Loucy (cell line): ENCODE data around the gene TMPRSS11D.

Experiments
- H2AFZ ChIP-seq: fragments of 200-600 bp; sonication (generic); 2 replicates; pipeline ENCODE4 v1.6.0; 2016; ENCODE audit warnings: antibody characterized with exemption, mild to moderate bottlenecking, low read length, moderate library complexity
- H3F3A ChIP-seq: fragments of 200-600 bp; 2 replicates; pipeline ENCODE4 v1.6.0; 2016; ENCODE audit warnings: antibody characterized with exemption, low read depth, mild to moderate bottlenecking
- H3K27me3 ChIP-seq: fragments of 200-600 bp; sonication (generic); 2 replicates; pipeline ENCODE4 v1.6.1; 2014; ENCODE audit warnings: low read length, mild to moderate bottlenecking; ENCODE audit not compliant: insufficient read depth, poor library complexity, severe bottlenecking
- H3K36me3 ChIP-seq: fragments of 200-600 bp; sonication (generic); 2 replicates; pipeline ENCODE4 v1.6.1; 2016; ENCODE audit warnings: low read length; ENCODE audit not compliant: insufficient read depth
- H3K4me1 ChIP-seq: fragments of 200-600 bp; sonication (generic); 2 replicates; pipeline ENCODE4 v1.5.1; 2014; ENCODE audit warnings: low read length, mild to moderate bottlenecking; ENCODE audit not compliant: insufficient read depth, poor library complexity, severe bottlenecking
- H3K4me2 ChIP-seq: fragments of 200-600 bp; sonication (generic); 2 replicates; pipeline ENCODE4 v1.6.0; 2014; ENCODE audit warnings: antibody characterized with exemption, low read length, low read depth, mild to moderate bottlenecking; ENCODE audit not compliant: poor library complexity, severe bottlenecking
- H3K4me3 ChIP-seq: fragments of 200-600 bp; sonication (generic); 2 replicates; pipeline ENCODE4 v1.5.1; 2014; ENCODE audit warnings: low read length, mild to moderate bottlenecking, mixed read lengths; ENCODE audit not compliant: poor library complexity, severe bottlenecking
- H3K79me2 ChIP-seq: fragments of 200-600 bp; sonication (generic); 2 replicates; pipeline ENCODE4 v1.6.1; 2014; ENCODE audit warnings: low read length; ENCODE audit not compliant: insufficient read depth
- H3K9ac ChIP-seq: fragments of 200-600 bp; sonication (generic); 2 replicates; pipeline ENCODE4 v1.6.0; 2014; ENCODE audit warnings: mild to moderate bottlenecking, low read depth, low read length, moderate library complexity; ENCODE audit not compliant: poor library complexity, severe bottlenecking
- H3K9me2 ChIP-seq: fragments of 200-600 bp; sonication (generic); replicated peaks from 2 replicates; pipeline ENCODE4 v1.6.1; 2016; ENCODE audit warnings: low read depth, low read length, mixed read lengths
- H3K9me3 ChIP-seq: fragments of 200-600 bp; sonication (generic); 2 replicates; pipeline ENCODE4 v1.6.1; 2014; ENCODE audit warnings: mild to moderate bottlenecking, antibody characterized with exemption, low read length, low read depth; ENCODE audit not compliant: insufficient read depth
- H4K20me1 ChIP-seq: fragments of 200-600 bp; sonication (generic); 2 replicates; pipeline ENCODE4 v1.6.0; 2014; ENCODE audit warnings: antibody characterized with exemption, low read length, mild to moderate bottlenecking; ENCODE audit not compliant: insufficient read depth, poor library complexity, severe bottlenecking
- EZH2phosphoT487 ChIP-seq: fragments of 200-600 bp; IDR thresholded peaks from 2 replicates; pipeline ENCODE4 v1.6.1; 2018; ENCODE audit warnings: antibody characterized with exemption, mild to moderate bottlenecking, moderate library complexity, borderline replicate concordance
- TF ChIP-seq, protein P1 (sequence below): fragments of 200-600 bp; sonication (generic); conservative IDR thresholded peaks from 2 replicates; pipeline ENCODE4 v1.5.1; 2014; ENCODE audit warnings: mild to moderate bottlenecking, antibody characterized with exemption, low read length

Gene TMPRSS11D

GRCh38 chr4:67926485-67926884 lies 42.7 kb upstream of the TMPRSS11D start:
- Histone ChIP-seq H2AFZ (no peak overlapping the region), H3K79me2 (no peaks in the 10 kb centered on the region), H3K9me3 (0 out of 2 replicates have a peak, but pooled peaks cover 4% of the 10 kb centered on the region), H3K9ac (no peak overlapping the region), H3K36me3 (no peaks in the 10 kb centered on the region), H3F3A (no peaks in the 10 kb centered on the region), H3K9me2 (no peaks in the 10 kb centered on the region), H3K4me1 (peaks cover 8% of the 10 kb centered on the region), H4K20me1 (no peaks in the 10 kb centered on the region), H3K4me3 (no peak overlapping the region), H3K4me2 (no peak overlapping the region), H3K27me3 (no peaks in the 10 kb centered on the region)
- no peak for TF ChIP-seq EZH2phosphoT487
- TF ChIP-seq, protein P1, sequence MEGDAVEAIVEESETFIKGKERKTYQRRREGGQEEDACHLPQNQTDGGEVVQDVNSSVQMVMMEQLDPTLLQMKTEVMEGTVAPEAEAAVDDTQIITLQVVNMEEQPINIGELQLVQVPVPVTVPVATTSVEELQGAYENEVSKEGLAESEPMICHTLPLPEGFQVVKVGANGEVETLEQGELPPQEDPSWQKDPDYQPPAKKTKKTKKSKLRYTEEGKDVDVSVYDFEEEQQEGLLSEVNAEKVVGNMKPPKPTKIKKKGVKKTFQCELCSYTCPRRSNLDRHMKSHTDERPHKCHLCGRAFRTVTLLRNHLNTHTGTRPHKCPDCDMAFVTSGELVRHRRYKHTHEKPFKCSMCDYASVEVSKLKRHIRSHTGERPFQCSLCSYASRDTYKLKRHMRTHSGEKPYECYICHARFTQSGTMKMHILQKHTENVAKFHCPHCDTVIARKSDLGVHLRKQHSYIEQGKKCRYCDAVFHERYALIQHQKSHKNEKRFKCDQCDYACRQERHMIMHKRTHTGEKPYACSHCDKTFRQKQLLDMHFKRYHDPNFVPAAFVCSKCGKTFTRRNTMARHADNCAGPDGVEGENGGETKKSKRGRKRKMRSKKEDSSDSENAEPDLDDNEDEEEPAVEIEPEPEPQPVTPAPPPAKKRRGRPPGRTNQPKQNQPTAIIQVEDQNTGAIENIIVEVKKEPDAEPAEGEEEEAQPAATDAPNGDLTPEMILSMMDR, result no peak

DNA sequence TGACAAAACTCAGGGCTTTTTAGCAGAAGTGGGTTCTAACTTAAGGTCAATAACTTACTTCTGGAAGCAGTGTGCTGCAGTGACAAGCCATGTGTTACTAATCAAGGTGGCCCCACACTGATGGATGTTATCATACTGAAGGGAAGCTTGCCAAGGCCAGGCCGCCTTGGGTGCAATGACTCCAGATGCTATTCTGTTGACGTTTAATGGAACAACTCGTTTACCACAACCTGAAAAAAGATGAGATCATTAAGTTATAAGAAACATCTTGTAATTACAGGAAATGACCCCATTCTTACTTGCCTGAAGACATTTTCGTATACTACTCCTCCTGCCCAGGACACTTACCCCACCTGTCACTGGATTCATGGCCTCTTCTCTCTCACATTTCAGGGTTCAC lies 38.9 kb upstream of the TMPRSS11D start:
- Histone ChIP-seq H3F3A (no peaks in the 10 kb centered on the region), H3K9me2 (no peaks in the 10 kb centered on the region), H3K27me3 (no peaks in the 10 kb centered on the region), H3K4me3 (no peak overlapping the region), H3K36me3 (no peaks in the 10 kb centered on the region), H4K20me1 (no peaks in the 10 kb centered on the region), H3K4me2 (no peak overlapping the region), H3K9ac (no peak overlapping the region), H3K4me1 (no peaks in the 10 kb centered on the region), H3K9me3 (0 out of 2 replicates have a peak, but pooled peaks cover 4% of the 10 kb centered on the region), H3K79me2 (no peaks in the 10 kb centered on the region), H2AFZ (no peak overlapping the region)
- TF ChIP-seq, protein P1, result no peak
- no peak for TF ChIP-seq EZH2phosphoT487

- H3K79me2 ChIP-seq, result no peaks in the 10 kb centered on the region
- no peaks in the 10 kb centered on the region for H3F3A ChIP-seq
- H3K4me2 ChIP-seq, result no peak overlapping the region
- H3K4me1 ChIP-seq, result no peaks in the 10 kb centered on the region
- TF ChIP-seq, protein P1, result peak; percentile 86
- TF ChIP-seq EZH2phosphoT487, result no peak
- H3K36me3 ChIP-seq, result no peaks in the 10 kb centered on the region
- H3K4me3 ChIP-seq, result no peak overlapping the region
- no peak overlapping the region for H3K9ac ChIP-seq
- no peaks in the 10 kb centered on the region for H4K20me1 ChIP-seq
- no peaks in the 10 kb centered on the region for H3K9me2 ChIP-seq
- H3K27me3 ChIP-seq, result no peaks in the 10 kb centered on the region
- no peak overlapping the region for H2AFZ ChIP-seq
- H3K9me3 ChIP-seq, result no peaks in the 10 kb centered on the region
Observed at GRCh38 chr4:67918428-67918827, 34.6 kb upstream of the TMPRSS11D start.
